GM18517 (cell line): ENCODE results near the gene RNGTT.
"Not testable (repeated sequence)": the region's sequence is repeated elsewhere in the genome, so short reads cannot be mapped to it uniquely, and the experiment has no call there.

Experiments
- ATAC-seq: cut with Tn5 transposase; IDR thresholded peaks from one replicate; pipeline ENCODE4 v1.9.1; 2021; ENCODE audit warnings: mild to moderate bottlenecking, moderate library complexity; ENCODE audit not compliant: unreplicated experiment

Gene RNGTT

GRCh38 chr6:88963139-88964090, at the start of gene RNGTT:
Gene RNGTT, minus strand, starts transcription at chr6:88963618. Its CDS starts 209 bp downstream, at chr6:88963409.
- peak; percentile 89 for ATAC-seq

GRCh38 chr6:89011436-89011835, 48.0 kb upstream of the RNGTT start:
- no peak for ATAC-seq

GRCh38 chr6:89010825-89011224, 47.4 kb upstream of the RNGTT start:
- ATAC-seq = no peak

- no peak for ATAC-seq
These were observed 46.2 kb upstream of the RNGTT start for GRCh38 chr6:89009624-89010059.

- ATAC-seq = no peak
These were observed 45.5 kb upstream of the RNGTT start for GRCh38 chr6:89008815-89009374.

GRCh38 chr6:89008001-89008814, 44.8 kb upstream of the RNGTT start:
- ATAC-seq = no peak

GRCh38 chr6:89007209-89008000, 44.0 kb upstream of the RNGTT start:
- no peak for ATAC-seq

GRCh38 chr6:89002523-89002922, 39.1 kb upstream of the RNGTT start:
- no peak for ATAC-seq

- ATAC-seq = no peak
These were observed 33.9 kb upstream of the RNGTT start for GRCh38 chr6:88997327-88997726.

- no peak for ATAC-seq
These were observed 29.5 kb upstream of the RNGTT start for GRCh38 chr6:88992741-88993552.

GRCh38 chr6:88989215-88989614, 25.8 kb upstream of the RNGTT start:
- ATAC-seq = no peak

GRCh38 chr6:88987922-88988321, 24.5 kb upstream of the RNGTT start:
- no peak for ATAC-seq

GRCh38 chr6:88985901-88986300, 22.5 kb upstream of the RNGTT start:
- ATAC-seq = no peak

- no peak for ATAC-seq
These were observed 21.2 kb upstream of the RNGTT start for GRCh38 chr6:88984606-88985005.

GRCh38 chr6:88984152-88984551, 20.7 kb upstream of the RNGTT start:
- ATAC-seq = no peak

- no peak for ATAC-seq
These were observed 20.1 kb upstream of the RNGTT start for GRCh38 chr6:88983532-88983931.

- not testable (repeated sequence) for ATAC-seq
These were observed 19.7 kb upstream of the RNGTT start for GRCh38 chr6:88983129-88983528.

- ATAC-seq = no peak
These were observed 19.3 kb upstream of the RNGTT start for GRCh38 chr6:88982720-88983119.

GRCh38 chr6:88975369-88975768, 12.0 kb upstream of the RNGTT start:
- no peak for ATAC-seq
